Suppressor macrophage (primary cell): Measurements from ENCODE around the gene SNORC.
A peak's percentile ranks its signal among the peaks of the same experiment; 100 is the strongest.
"Not testable (repeated sequence)": the region's sequence is repeated elsewhere in the genome, so short reads cannot be mapped to it uniquely, and the experiment has no call there.

ENCODE experiments used
- DNase-seq, 4 experiments: peaks; one replicate each; pipeline ENCODE4 v3.0.0-alpha.2; 2020 to 2022

Gene SNORC

DNA sequence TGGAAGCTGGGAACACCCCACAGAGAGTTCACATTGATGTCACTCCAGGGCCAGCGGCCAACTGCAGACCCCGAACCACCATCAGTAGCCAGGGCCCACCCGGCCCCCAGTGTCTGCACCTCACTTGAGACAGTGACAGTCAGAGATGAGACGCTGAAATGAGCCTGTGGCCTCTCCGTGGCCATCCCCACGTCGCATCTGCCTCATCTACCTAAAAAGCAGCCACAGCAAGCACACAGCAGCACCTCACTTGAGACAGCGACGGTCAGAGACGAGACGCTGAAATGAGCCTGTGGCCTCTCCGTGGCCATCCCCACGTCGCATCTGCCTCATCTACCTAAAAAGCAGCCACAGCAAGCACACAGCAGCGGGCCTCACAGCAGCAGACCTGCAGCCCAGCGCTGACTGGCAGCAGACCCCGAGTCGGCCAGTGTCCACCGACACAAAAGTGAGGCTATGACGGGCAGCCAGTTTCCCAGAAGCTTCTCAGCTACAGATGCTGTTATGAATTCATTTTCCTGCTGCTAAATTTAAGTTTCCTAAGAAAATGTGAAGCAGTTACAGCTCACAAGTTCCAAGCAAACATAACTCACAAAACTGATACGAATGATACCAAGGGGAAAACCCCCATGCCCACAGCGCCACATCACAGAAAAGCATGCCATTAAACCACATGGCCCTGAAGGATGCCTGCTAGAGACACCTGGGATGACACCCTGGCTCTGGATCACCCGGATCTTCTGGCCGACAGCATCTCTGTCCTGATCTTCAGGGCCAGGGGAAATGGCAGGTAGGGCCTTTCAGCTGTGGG is 27.7 kb downstream of the SNORC start:
- DNase-seq: no peak

DNA sequence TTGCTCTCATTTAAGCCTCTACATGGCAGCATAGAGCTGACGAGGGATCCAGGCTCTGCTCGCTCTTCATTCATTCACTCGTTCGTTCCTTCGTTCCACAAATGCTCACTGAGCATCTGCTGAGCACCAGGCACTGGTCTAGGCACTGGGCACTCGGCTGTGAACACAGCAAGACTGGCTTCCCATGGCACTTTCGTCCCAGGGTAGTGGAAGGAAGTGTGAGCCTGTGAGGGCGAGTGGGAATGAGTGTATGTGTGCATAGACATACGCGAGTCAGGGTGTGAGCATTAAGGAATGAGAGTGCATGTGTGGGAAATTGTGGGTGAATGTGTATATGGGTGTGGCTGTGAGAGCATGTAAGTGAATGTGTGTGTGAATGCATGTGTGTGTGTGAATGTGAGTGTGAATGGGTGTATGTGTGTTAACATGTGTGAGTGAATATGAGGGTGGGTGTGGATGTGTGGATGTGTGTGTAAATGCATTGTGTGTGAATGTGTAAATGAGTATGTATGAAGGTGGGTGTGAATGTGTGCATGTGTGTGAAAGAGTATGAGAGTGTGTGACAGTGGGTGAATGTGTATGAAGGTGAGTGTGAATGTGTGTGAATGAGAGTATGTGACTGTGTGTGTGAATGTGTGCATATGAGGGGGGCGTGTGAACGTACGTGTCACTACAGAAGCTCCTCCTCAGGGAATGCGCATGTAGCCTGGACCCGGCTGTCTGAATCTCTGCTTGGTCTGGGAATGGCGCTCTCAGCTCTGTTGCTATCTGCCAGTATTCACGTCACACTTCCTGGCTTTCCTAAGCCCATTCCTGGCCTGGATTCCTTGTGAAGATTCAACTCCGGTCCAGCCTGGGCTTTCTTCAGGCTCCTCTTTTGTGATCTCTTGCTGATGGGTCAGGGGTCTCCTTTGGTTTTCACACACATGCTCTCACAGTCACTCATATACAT is 28.8 kb downstream of the SNORC start:
- no peak for DNase-seq

DNA sequence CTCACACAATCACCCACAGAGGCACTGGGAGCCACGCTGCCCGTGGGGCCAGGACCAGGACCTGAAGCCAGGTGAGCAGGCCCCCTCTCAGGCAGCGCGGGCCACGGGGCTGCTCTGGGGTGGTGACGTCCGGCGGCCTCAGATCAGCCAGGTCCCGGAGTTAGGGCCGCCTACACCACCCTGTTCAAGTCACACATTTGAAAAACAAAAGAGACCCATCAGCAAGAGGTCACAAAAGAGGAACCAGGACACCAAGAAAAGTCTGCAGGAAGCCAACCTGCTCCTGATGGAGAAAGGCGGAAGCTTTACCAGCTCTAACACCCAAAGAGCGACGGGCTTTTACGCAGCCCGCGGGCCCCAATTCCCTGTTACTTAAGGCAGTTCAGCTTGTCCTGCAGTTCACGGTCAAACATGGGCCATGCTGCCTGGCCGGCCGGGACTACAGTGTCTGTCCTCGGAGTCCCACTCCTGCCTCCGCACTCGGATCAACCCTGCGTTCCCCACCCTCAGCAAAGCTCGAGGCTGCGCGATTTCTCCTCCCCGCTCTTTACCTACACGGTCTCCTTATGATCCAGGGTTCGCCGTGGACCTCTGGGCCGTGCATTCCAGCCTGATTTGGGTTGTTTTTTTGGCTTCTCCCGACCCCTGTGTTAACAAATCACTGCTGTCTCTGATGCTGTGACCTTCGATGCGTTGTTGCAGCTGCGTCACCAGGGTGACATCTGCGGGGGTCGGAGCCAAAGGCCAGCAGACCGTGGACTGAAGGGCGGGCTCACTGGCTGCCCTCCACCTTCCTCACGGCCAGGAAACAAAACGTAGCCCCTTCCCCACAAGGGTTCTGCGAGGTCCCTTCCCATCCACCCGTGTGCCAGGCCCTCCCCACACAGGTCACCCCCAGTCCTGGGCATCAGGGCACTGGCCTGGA is 31.0 kb downstream of the SNORC start:
- DNase-seq: peak; percentile 44 to 65 (median 56)

DNA sequence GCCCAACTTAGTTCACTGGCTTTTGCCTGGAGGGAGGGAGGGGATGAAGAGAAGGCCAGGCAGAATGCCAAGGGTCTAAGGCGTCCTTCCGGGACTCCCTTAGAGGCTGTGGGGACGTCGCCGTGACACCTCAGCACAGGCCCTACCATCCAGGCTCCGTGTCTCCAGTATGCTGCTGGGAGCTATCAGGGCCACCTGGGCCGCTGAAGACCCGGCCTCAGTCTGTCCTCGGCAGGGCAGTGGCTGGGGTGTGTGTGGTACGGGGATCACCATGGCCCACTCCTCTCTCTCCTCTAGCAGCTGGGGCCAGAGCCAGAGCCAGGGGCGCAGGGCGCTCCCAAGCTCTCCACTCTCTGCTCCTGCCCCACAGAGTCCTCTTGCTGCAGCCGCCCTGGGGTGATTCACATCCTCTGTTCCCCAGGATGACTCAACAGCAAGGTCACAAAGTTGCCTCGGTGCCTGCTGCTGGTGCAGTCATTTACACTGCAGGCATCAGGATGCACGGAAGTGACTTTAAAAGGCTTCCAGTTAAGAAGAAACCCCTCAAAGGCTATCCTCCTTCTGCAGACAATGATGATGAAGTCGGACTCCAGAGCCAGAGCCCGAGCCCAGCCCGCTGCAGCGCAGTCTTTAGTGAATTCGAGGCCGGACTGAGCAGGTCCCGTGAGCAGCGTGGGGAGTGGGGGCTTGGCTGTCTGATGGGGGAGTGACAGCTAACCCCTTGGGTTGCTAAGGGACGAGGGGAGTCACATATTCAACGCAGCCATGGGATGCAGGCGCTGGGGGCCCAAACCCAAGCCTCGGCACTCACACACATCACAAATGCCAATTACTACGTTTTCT is 31.9 kb downstream of the SNORC start:
- peak; percentile 71 to 88 (median 82) for DNase-seq

DNA sequence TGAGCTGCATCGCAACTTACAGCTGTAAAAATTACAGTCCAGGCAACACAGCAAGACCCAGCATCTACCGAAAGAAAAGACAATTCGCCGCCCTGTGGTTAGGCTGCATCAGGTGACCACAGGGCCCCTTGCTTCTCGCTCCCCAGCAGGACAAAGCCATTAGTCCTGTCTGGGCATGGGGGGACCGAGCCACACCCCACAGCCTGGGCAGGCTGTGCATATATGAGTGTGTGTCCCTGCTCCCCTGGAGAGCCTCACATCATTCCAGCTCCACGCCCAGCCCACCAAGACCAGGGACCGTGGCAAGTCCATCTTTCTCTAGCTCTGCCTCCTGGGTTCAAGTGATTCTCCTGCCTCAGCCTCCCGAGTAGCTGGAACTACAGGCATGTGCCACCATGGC is 33.9 kb downstream of the SNORC start:
- DNase-seq: no peak

DNA sequence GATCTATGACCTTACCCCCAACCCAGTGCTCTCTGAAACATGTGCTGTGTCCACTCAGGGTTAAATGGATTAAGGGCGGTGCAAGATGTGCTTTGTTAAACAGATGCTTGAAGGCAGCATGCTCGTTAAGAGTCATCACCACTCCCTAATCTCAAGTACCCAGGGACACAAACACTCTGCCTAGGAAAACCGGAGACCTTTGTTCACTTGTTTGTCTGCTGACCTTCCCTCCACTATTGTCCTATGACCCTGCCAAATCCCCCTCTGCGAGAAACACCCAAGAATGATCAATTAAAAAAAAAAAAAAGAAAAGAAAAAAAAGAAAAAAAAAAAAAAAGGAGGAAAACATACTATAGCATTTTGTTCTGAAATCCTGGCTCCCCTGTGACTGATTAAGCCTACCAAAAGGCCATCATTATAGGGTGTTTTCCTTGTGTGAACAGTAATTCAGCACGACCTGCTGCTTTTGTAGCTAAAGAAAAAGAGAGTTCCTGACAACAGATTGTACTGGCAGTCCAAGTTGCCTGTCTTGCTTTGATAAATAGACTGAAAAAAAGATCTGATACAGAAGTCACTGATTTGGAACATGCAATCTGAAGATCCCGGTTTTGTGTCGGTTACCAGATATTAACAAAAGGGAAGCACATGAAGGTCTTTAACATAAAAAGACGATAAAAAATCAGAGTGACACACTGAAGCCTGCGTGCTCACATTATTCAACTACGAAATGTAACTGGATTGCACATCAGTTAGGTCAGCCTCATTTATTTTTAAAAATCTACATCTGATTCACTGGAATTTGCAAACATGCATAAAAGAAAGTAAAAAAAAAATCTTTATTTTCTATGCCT is 37.0 kb downstream of the SNORC start:
- not testable (repeated sequence) for DNase-seq

DNA sequence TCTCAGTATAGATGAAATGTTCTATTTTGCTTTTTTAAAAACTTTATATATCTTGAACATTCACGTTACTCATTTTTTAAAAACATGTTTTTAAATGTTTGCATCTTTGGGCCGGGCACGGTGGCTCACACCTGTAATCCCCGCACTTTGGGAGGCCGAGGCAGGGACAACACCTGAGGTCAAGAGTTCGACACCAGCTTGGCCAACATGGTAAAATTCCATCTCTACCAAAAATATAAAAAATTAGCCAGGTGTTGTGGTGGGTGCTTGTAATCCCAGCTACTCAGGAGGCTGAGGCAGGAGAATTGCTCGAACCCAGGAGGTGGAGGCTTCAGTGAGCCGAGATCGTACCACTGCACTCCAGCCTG is 37.6 kb downstream of the SNORC start:
- not testable (repeated sequence) for DNase-seq

DNA sequence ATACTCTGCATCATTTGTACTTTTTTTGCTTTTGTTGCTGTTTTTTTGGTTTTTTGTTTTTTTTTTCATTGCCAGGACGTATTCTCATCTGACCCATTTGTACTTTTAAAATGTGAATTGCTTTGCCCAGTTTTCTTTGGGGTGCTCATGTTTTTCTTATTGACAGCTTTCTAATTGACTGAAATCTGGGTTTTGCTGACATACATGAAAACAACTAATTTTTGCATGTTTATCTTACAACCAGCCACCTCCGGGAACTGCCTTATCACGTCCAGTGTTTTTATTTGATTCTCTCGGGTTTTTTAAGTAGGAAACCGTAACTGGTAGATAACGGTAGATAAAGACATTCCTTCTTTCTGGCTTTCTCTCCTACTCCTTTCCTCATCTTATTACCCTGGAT is 38.6 kb downstream of the SNORC start:
- DNase-seq: no peak

DNA sequence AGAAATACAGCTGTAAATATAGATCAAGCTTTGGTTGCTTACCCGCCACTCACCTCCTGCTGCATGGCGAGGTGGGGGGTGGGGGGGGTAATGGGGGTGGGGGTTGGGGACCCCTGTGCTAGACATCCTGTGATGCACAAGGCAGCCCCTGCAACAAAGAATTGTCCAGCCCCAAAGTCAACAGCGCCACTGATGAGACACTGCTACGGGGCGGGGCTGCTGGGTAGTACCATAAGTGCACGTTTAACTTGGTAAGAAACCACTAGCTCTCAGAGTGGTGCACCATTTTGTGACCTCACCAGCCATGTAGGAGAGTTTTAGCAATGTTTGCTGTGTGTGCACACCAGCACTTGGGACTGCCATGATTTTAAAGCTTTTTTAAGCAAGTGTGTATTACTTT is 40.3 kb downstream of the SNORC start:
- no peak for DNase-seq

DNA sequence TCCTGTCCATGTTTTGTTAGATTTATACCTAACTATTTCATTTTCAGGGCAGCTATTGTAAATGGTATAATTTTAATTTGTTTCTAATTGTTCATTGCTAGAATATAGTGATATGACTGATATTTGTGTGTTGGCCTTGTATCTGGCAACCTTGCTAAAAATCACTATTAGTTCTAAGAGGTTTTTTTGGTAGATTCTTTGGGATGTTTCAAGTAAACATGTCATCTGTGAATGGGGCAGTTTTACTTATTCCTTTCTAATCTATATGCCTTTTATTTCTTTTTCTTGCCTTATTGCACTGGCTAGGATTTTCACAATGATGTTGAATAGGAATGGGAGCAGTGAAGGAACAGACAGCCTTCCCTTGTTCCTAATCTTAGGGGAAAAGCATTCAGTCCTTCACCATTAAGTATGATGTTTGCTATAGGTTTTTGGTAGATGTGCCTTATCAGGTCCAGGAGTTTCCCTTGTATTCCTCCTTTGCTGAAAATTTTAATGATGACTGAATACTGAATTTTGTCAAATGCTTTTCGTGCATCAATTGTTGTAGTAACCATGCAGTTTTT is 41.7 kb downstream of the SNORC start:
- DNase-seq: no peak

DNA sequence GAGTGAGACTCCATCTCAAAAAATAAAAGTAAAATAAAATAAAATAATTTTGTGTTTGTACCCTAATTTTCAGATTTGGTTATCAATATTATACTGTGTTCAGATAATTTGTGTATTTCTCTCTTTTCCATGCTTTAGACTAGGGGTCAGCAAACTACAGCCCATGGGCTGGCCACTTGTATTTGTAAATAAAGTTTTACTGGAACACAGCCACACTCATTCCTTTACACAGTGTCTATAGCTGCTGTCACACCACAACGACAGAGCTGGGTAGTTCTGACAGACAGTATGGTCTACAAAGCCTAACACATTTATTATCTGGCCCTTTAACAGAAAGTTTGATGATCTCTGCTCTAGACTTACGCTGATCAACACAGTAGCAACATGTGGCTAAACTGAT is 43.8 kb downstream of the SNORC start:
- no peak for DNase-seq

DNA sequence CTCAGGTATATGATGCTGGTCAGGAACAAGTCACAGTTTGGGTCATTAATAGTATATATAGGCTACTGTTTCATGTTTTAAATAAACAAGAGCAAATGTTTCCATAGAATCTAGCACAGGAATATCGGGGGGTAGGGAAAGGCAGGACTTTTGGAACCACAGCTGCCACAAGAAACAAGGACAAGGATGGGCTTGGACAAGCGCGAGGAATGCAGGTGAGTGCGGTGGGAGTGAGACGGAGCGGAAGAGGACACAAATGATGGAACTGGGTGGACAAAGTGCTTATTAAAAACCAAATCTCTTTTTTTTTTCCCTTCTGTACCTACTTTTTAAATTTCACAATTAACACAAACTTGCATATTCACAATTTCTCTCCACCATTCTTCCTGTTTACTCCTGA is 49.1 kb downstream of the SNORC start:
- DNase-seq: no peak

DNA sequence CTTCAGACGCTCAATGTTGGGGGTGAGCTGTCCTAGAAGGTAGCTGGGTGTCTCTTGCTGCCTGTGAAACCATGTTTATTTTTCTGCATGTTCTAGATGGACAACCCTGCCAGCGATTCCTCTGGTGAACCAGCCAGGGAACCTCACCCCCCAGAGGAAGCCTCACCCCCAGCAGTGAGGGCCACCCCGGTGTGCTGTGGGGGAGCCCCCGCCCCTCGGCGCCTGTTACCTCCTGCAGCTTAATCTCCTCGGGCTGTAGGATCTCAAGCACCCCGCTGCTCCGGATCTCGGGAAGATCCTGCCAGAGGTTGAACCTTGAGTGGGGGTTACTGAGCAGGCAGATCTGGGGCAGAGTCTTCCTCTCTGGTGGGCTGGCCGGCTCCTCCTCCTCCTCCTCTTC is 50.0 kb downstream of the SNORC start:
- no peak for DNase-seq

DNA sequence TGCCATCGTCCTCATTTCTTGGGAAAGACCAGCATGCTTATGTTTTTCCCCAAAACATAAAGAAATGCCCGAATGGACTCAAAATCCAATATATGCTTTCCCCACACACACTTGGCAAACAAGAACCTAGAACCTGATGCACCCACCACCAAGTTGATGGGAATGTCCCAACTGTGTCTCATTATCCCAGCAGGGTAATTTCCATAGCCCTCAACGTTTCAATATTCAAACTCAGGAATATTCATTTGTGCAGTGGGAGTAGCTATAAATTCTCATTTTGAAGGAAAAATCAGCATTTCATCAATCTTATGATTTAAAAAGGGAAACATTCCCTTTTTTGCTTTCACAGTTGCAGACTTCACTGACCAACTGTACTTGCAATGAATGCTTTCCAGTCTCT is 50.7 kb downstream of the SNORC start:
- DNase-seq: no peak

DNA sequence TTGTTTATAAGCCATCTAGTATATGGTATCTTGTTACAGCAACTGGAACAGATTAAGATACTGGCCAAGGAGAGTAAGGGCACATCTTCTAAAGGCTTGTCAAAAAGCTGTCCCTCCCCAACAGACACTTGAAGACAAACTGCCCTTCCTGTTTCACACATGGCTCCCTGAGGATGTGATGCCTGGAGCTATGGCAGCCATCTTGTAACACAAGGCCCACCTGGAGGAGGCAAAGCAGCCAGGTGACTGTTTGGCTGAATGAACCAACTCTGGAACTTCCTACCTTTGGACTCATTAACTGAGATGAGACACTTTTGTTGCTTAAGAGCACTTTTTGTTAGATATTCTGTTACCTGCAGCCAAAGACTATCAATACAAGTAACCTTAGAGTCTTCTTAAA is 54.4 kb downstream of the SNORC start:
- no peak for DNase-seq

DNA sequence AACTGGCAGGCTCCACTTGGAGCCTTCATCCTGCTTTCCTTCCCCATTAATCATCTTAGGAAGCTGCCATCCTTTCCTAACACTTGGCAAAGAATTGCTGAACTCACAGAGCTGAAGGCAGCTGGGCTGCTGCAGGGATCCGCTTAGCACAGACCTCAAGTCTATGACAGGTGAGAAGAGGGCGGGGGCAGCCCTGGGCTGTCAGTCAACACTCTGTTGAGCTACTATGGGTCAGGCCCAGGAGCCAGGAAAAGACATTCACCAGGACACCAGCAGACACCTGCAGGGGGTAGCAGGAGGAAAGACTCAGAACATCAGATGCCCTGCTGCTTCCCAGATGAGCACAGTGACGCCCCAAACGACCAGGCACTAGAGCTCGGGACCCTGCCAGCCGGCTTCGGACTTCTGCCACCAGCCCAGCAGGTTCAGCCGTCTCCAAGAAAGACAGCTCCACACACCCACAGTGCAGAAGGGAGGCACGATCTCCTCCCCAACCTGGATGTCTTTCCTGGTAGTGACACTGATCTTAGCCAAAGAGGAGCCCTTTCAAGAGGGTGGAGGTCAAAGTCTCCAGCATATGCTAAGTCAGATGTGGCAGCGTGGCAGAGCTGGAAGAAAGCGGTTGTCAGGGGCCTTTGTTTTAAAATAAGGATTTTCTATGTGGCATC is 55.2 kb downstream of the SNORC start:
- no peak for DNase-seq

DNA sequence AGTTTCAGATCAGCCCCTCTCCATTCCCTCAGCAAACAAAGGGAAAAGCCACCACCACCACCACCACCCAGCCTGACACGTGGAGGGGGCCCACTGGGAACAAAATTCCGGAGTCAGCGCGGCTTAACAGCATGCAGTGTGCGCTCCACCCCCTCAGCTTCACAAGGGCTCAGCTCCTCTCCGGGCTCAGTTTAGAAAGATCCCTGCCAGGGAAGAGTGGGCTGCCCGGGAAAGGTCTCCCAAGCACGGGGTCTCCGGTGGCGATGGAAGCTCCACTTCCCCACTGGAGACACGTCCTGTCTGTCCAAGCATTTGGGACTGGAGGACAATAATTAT is 55.7 kb downstream of the SNORC start:
- DNase-seq: no peak

DNA sequence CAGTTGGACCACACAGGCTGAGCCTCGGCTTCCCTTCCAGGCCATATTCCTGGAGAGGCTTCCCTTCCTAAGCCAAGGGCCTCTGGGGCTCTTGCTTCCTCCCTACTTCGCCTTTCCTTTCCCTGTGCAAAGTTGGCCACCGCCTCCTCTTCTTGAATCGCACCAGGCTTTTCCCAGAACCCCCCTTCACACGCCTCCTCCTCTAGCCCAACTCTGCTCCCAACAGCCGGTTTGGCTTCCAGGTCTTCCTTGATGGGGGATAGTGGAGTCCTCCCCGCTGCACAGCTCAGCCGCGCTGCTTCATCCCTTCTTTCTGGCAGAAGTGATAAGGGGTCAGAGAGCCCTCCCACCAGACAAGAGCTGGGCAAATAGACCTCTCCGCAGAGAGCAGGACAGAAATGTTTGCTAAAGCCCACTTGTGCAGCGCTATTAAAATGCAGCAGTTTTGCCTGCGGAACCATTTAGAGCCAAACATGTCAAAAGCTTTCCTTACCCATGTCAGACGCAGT is 56.4 kb downstream of the SNORC start:
- no peak for DNase-seq

DNA sequence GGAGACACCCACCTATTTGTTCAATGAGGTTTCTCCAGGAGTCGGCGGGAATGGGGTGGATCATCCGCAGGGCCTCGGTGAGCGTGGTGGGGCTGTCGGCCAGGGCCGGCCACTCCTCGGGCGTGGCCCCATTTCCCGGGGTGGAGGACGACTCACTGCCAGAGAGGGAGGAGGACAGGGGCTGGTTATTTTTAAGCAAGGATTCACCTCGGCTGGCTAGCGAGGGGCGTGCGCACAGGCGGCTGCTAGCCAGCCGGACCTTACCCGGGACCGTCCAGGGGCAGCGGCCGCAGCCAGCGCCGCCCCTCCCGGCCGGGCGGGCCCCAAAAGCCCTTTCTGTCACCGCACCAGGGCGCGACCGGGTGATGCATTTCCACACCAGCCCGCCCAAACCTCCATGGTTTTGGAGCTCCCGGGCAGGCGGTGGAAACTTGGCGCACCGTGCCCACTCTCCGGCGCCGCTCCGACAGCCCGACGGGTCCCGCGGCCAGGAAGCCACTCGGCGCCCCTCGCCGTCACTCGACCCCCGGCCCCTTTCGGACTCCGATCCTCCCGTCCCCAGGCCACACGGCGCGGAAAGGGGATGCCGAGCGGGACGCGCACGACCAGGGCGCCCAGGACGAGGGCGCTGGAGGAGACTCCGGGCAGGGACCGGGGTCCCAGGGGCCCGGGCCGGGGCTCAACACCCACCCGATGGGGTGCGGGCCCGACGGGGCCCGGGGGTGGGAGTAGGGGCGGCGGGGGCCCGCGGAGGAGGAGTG is 57.1 kb downstream of the SNORC start:
- no peak for DNase-seq
